Left colon (tissue), 2 donors: ENCODE data around the gene TNS3. TPM values are rescaled to one million over a fixed set of nuclear protein-coding genes. Genes with fewer than 3 reads are reported as not detected.
A peak's percentile ranks its signal among the peaks of the same experiment; 100 is the strongest.

ENCODE experiments used
- ATAC-seq: fragments of 200-7000 bp; cut with Tn5 transposase; one replicate; pipeline ENCODE4 v1.9.1; 2020; ENCODE audit warnings: mild to moderate bottlenecking, moderate library complexity
- DNase-seq, 2 donors: peaks; one replicate each; pipeline ENCODE4 v3.0.0-alpha.2; 2020
- intact Hi-C, 2 donors: fragments of 100-400 bp; cut with DNase I in 1 of 2; cut with micrococcal nuclease in 1 of 2; formaldehyde crosslinking; loops; one replicate each; pipeline versions ENCODE4 v1.11.2 to v1.14.0; 2022; cut with DNase I, micrococcal nuclease
- total RNA-seq, 2 donors: library from RNA; stranded (reverse); fragmentation: NEBNext Ultra II Directional; extraction: Animal tissue kit (Norgen Biotek cat#: 25700); gene quantifications; one replicate each; pipeline ENCODE4 v1.2.1, GENCODE V29; 2021
- donor health status: DM: no; HTN: no; CAD: no.
- donor health status: DM: yes; HTN: yes; CAD: no.

Gene TNS3
- total RNA-seq, 2 donors from 2014 or later = 56.9 to 62.3 TPM

DNA sequence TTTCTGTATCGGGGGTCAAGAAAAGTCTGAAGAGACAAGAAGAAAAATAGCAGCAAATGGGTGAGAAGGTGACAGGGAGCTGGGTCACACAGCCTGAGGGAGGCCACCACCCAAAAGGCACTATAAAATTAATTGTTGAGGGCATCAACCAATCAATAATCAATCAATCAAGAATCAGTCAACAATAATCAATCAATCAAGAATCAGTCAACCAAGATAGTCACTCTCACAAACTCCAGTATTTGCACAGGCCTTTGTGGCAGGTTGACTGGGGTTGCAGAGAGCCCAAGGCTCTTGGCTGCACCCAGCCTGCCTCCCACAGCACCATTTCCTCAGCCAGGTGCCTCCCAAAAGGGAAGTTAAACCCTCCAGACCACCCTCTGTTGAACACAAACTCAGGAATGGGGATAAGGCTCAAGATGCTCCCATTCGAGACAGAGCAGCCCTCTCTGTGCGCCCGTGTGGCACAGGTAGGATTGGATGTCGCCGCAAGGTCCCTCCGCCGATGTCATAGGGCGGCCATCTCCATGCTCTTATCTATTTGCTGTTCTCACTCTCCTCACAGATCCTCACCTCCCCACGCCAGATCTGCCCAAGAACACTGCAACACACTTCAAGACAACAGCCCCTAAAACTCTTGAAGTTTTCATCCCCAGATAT lies 64.0 kb downstream of the TNS3 start:
- DNase-seq (no peak), ATAC-seq (no peak)
- intact Hi-C loops = no loop called here

DNA sequence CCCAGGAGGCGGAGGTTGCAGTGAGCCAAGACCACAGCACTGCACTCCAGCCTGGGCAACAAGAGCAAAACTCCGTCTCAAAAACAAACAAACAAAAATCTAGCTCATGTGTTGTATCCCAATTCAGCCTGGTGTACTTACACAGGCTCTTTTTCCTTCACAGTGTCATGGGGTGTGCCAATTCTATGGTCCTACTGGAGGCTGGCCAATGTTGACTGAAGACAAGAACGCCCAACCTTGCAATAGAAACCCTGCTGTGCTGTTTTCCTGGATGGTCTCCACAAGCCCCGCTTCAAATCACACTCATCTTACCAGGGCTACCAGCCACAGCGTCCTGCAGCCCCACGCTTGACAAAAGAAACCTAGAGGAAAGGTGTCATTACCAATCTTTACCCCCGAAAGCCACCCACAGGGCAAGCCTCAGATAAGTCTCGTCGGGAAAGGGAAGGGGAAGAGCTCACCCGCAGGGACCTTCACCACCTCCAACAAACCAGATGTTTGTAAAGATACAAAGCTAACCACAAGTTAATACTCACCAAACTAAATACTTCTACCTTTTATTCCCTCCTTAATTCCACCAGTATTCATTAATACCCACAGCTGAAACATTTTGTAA lies 64.8 kb downstream of the TNS3 start:
- intact Hi-C loops = no loop called here
- ATAC-seq (peak; percentile 80), DNase-seq (peak; percentile 67 to 70)

DNA sequence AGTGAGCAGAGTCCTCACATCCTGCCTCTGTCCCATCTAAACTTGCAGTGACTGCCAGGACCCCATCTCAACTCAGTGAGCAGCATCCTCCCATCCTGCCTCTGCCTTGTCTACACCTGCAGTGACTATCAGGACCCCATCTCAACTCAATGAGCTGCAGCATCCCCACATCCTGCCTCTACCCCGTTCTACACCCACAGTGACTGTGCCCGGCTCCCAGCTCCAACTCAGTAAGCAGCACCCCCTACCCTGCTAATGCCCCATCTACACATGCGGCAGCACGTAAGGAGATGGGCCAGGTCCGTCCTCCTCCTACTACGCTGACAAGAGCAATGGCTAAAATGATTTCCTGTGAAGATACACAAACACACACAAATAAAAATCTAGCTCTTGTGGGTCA lies 65.5 kb downstream of the TNS3 start:
- DNase-seq (no peak), ATAC-seq (no peak)
- intact Hi-C loops = no loop called here

DNA sequence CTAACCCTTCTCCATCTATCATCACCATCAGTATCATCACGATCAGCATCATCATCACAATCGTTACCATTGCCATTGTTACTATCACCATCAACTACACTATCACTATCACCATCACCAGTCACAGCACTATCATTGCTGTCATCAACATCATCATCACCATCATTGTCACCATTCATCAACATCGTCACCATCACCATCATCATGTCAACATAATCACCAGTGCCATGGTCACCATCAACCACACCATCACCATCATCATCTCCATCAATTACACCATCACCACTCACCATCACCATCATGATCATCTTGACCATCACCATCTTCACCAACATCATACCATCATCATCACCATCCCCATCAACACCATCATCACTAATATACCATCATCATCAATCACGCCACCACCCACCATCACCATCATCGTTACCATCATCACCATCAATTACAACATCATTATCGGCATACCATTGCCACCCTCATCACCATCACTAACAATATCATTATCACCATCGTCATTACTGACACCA lies 66.5 kb downstream of the TNS3 start:
- no peak for ATAC-seq
- intact Hi-C loops = no loop called here
- DNase-seq = no peak

DNA sequence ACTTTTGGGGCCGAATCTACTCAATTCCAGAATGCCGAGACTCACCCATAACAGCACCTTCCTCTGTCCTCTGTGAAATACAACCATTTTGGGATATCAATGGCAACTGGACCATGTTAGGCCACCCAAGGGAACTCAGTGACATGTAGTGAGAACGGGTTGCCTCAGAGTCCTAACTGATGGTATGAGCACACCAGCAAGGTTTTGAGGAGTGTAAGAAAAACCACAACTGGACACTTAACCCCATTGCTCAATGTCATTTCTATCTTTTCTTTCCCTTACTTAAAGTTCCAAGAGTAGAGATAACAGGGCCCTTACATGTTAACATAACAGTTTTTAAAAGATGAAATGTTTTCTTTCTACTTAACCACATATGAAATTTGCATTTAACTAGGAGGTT lies 67.1 kb downstream of the TNS3 start:
- ATAC-seq (no peak), DNase-seq (no peak)
- intact Hi-C loops = no loop called here

DNA sequence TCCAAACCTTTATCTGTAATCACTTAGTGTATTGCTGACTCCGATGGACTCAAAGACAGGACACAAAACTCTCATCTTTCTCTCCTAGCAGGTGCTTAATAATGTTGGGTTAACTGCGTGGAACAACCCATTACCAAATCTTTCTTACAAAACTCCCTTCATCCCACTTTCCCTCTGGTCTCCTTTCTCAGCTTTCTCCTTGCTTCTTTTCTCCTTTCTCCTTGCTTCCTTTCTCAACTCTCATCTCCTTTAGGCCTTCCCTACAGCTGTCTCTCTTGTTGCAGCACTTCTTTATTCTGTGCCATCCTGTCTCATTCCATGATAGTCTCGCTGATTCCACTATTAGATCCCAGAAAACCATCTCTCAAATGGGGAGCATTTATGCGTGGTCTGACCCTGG lies 67.5 kb downstream of the TNS3 start:
- no peak for ATAC-seq
- no peak for DNase-seq
- intact Hi-C loops = no loop called here

DNA sequence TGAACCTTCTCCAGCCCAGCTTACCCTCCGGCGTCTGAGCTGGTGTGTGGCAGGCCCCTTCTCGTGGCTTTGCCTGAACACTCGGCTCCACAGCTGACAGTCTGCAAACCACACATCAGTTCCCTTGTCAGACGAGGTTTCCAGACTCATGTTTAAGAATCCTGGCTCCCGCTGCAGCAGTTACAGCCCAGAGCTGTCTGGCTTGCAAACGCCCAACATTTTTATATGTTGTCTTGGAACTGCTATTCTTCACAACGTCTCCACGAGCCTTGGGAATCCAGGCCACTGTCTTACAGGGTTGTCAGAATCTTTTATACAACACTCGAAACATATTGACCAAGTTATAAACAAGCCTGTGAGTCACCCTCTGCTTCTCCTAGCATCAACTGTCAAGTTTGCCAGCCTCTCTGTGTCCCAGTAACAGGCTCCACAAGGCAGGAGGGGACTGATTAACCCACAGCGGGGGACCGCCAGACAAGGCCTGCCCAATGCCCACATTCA lies 68.1 kb downstream of the TNS3 start:
- intact Hi-C loops = no loop called here
- no peak for DNase-seq
- ATAC-seq = peak; percentile 83

DNA sequence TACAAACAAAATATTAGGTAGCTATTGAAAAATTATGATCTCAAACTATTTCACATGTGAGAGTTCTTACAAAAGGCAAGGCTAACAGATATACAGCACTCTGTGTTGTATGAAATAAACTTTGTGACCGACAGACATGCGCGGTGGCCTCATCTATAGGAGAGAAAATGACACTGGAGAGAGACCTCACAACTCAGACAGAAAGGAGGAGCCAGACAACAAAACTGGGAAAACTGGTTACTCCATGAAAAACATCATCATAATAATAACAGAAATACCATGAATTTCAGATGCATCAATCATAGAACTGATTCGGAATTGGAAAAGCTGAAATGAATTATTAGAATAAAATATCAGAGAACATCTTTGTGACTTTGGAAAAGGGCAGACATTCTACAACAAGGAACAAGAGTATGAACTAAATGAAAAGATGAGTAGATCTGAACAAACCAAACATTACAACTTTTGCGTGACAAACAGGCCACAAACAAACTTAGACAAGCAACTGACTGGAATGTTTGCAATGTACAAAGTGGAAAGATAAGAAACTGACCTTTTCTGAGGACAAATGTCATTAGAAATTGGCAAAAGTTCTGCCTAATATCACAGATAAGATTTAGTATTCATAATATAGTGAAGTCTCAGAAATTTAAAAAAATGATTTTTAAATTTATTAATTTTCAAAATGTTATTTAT lies 69.3 kb downstream of the TNS3 start:
- DNase-seq (no peak), ATAC-seq (no peak)
- intact Hi-C loops = no loop called here

DNA sequence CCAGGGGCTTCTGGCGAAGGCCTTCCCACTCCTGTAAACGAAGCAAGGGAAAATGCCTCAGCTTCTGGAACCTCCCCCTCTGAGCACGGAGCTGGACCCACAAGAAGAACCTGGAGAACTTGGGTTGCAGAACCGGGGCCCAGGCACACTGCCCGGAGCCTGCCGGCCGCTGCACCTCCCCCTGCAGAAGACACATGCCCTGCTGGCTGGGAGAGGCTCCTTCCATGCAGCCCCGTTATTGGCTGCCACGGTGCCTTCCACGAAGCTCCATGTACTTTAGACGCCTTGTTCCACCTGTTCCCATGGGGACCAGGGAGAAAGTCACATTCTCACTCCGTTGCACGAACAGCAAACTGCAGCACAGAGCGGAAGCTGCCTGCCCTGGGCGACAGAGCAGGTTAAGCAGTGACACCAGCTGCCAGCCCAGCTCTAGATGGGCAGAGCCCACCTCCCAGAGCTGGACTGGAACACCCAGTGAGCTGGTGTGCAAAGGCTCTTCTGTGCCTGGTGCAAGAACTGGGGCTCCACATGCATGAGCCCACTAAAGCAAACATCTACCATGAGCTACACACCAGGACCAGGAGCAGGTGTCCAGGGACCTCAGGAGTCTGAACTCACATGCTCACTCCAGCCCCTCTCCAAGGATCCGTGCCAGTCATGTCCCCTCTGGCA lies 70.1 kb downstream of the TNS3 start:
- no peak for DNase-seq
- intact Hi-C loops = no loop called here
- ATAC-seq = no peak

DNA sequence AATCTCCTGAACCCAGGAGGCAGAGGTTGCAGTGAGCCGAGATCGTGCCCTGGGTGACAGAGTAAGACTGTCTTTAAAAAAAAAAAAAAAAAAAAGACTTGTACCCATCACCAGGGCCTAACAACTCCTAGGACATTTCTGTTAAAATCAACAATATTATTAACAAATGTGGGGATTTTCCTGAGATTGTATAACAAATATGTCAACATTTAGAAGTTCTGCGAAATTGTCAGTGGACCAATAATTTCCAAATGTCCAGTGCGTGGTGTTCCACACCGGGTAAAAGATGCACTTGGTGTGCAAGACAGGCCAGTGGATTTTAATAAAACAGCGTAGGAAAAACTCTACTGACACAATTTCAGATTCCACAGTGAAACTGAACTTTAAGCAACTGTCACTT lies 71.1 kb downstream of the TNS3 start:
- DNase-seq (no peak), ATAC-seq (no peak)
- intact Hi-C loops = no loop called here

DNA sequence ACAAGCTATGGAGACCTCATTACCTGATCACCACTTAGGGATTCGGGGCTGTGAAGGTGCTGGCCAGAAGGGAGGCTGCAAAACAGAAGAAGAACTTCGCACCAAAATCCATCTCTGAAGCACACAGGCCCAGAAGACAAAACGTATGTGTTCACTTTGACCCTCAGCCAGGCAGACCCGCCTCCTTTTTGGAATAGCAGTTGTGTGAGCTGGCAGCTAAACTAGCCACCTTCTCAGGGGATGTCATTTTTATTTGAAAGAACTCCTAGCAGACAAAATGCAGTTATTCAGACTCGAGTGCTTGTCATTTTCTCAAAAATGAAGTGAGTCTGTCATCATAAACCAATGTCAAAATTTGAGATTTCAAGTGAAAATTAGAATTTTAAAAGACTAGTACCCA lies 71.7 kb downstream of the TNS3 start:
- ATAC-seq = no peak
- intact Hi-C loops = no loop called here
- no peak for DNase-seq

DNA sequence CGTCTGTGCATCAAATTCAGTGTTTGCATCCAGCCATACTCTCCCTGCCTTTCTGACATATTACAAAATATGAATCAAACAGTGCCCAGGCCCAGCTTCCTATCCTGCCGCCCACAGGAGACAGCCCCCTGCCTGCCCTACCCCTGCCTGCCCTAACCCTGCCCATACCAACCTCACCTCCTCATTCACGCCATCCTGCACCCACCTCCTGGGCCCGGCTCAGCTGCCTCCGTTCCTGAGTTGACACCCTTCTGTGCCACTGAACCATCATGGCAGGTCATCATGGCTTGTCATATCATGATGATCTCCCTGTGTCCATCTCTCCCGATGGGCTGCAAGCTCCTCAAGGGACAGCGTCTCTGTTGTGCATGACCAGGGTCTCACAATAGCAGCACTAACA lies 72.3 kb downstream of the TNS3 start:
- DNase-seq (no peak), ATAC-seq (no peak)
- intact Hi-C loops = no loop called here

DNA sequence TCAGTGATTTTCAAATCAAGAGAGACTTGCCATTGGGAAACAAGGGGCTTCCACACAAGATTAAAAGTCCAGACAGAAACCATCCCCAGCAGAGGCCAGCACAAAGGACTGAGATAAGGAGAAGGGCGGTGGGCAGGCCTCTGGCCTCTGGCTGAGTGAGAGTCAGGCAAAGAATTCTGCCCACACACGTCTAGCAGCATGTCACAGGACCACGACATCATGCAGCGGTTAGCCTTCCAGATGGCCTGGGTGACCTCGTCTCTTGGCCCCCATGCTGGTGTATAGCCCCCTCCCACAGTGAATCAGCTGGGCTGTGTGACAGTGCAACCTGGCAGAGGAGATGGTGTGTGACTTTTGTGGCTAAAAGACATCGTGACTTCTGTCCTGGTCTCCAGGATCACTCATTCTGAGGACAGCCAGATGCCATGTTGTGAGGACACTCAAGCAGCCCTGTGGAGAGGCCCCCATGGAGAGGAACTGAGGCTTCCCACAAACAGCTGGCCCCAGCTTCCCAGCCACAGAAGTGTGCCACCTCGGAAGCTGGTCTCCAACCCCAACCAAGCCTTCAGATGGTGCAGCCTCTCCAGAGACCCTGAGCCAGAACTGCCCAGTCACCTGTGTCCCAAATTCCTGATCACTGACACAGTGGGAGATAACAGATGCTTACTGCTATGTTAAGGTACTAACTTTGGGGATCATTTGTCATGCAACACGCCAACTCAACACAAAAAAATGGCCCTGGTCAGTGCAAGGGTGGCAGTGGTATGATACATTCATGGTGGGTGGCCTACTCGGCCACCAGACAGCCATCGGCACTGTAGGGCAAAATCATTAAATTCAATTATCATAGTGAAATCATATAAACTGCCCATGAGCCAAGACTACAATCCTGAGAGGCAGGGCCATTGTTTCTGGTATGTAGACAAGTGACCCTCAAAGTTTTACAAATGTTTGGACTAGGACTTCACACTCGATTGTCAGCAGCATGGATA lies 73.2 kb downstream of the TNS3 start:
- ATAC-seq = no peak
- DNase-seq = no peak
- intact Hi-C loops = no loop called here

DNA sequence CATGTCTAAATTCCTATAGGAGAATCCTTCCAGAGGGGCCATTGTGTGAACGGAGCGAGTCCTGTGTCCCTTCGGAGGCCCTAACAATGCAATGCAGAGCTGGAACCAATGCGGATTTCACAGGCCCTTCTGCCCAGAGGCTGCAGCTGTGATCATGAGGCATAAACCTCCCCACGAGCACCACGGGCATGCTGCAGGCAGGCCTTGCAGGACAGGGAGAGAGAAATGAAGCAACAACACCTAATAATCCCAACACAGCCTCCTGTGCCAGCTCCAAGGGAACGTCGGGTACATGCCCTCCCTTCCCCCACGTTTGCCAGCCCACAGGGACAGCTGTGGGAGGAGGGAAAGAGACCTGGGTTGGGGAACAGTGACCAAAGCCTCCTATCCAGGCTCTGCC lies 74.4 kb downstream of the TNS3 start:
- intact Hi-C loops = no loop called here
- ATAC-seq (no peak), DNase-seq (no peak)

DNA sequence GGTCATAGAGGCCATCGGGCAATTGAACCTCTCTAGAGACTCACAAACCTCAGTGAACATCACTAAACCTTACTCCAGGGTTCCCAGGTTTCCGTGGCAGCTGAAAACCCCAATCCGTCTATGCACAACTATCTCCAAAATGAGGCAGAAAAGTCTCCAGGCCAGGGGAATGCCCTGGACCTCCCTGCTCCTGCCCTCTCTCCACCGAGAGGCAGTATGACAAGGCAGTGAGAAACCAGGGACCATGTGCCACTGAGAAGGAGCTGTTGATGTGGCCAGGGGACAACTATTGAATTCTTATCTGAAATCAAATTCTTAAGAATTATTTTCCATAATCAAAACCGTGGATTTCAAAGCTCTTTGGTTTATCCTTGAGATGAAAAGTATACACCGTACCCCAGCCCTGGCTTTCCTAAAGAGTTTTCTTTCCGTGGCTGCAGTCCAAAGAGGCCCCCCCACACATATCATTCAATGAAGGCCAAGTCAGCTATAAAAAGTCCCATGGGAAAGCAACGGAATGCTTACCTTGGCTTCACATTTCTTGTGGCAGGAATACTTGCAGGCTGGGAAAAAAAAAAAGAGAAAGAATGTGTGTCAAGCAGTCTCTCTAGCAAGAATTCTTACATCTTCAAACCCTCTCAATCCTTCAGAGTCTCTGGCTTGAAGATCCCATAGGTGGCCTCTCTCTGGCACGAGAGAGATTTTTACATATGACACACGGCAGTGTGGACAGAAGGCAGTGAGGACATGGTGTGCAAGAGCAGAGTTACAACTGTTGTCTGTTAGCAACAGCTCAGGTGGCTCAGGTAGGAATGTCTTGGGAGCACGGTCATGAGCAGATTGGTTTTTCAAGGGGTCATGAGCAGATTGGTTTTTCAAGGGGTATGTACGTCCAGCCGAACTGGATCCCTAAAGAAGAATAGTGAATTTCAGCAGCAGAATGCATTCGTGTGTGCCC lies 75.2 kb downstream of the TNS3 start:
- ATAC-seq (no peak), DNase-seq (no peak)
- intact Hi-C loops = no loop called here

DNA sequence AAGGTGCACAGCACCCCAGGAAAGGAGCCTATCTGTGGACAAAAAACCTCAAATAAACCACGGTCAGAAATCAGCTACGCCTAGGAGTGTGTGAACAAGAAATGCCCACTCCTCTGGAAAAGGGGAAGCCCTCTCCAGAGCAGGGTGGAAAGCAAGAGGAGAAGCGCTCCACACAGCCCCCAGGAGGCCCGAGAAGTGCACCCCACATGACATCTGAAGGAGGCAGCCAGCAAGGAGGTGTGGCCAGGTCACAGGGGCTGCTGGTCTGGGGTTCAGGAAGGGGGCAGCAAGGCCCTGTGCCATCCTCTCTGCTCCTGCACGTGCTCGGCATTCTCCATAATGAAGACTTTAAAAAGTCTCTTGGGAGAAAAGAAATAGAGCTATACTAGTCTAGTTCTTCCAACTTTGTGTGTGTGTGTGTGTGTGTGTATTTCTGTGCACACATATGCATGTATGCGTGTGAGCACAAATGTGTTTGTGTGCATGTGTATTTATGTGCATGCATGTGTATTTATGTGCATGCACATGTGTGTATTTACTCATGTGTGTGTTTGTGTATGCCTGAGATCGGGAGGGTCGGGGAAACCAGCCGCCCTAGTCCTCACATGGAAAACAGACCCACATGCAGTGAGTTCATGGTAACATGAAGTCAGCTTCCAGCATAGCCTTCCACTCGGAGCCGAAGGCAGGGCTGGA lies 76.5 kb downstream of the TNS3 start:
- intact Hi-C loops = no loop called here
- ATAC-seq = no peak

More for the DNA sequence above, 76.5 kb downstream of the TNS3 start:
- no peak for DNase-seq
